ENCODE measurements around the gene TEX55.
"Not testable (repeated sequence)": the region's sequence is repeated elsewhere in the genome, so short reads cannot be mapped to it uniquely, and the experiment has no call there.

The TEX55 gene

DNA sequence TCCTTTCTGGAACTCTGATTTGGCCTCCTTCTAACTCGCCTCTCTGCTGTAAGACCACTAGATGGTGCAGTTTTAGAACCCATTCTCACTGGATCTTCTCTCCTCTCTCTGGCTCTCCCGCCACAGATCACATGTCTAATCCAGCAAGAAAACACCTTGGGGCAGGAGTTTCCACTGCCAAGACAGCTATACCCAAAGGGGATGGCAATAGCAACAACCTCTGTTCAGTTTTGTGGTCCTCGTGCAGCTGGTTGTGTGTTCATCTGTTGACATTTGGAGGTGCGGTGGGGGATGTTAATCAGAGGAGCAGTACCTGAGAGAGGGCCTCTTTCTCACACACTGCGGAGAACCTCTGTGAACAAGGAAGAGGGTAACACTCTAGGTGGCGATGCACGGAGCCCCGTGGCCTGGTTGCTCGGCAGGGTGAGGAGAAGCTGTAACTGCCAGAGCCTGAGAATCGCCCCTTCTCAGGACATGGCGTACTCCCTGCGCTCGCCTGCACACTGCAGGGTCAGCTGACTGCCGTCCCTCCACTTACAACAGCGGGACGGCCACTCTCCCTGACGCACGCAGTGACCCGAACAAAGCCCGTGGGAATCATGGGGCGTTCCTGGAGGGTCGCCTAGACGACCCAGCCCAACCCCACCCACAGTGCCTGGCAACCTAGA, at the start of gene TEX55:
Gene TEX55, plus strand, starts transcription at position 666 of the 668 bp plus-strand sequence. CDS start 25 bp downstream, outside the sequence.
- DNase-seq (ENCODE audit: low spot score), result peak; percentile 9

DNA sequence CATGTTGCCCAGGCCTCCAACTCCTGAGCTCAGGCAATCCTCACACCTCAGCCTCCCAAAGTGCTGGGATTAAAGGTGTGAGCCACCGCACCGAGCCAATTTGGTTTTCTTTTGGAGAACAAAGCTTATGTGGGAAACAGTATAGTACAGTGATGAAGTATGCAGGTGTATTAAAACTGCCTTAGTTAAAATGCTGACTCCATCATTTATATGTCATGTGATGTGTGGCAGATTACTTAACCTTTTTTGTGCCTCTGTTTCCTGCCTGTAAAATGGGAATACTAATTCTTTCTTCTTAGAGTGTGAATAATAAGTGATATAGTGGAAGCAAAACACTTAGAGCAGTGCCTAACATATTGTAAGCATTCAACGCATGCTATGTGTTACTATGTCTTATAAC, 48.0 kb upstream of the TEX55 start:
- no peak for DNase-seq (ENCODE audit: low spot score)

DNA sequence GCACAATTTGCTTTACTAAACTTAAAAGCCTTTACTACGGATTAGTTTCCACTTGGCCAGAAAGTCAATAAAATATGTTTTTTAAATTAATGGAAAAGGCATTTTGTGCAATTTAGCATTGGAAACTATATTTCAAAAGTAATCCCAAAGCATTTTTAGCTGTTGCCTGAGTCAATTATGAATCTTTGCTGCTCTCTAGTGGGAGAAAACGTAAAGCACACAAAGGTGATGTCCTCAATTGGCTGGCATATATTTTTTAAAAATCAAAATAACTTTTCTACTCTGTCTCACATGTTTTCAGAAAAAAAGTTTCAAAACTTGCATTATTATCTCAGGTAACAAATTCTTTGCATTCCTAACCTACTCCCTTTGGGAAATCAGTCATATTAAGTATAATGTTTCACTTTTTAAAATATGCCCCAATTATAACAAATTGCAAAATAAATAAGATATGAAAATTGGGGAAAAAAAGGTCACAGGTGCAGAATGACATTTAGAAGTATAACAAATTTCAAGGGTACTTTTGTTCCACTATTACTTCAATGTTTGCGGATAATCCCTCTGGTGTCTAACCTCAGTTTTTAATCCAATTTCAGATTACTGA, 47.2 kb upstream of the TEX55 start:
- peak; percentile 61 for DNase-seq (ENCODE audit: low spot score)

DNA sequence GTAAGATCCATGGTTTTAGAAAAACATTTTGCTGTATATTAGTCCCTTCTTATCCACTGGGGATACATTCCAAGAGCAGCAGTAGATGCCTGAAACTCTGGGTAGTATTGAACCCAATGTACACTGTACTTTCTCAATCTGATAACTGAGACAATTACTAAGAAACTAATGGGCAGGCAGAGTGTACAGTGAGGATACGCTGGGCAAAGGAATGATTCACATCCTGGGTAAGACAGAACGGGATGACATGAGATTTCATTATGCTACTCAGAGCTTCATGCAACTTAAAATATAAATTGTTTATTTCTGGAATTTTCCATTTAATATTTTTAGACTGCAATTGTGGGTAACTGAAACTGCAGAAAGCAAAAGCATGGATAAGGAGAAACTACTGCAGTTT, 46.2 kb upstream of the TEX55 start:
- no peak for DNase-seq (ENCODE audit: low spot score)

DNA sequence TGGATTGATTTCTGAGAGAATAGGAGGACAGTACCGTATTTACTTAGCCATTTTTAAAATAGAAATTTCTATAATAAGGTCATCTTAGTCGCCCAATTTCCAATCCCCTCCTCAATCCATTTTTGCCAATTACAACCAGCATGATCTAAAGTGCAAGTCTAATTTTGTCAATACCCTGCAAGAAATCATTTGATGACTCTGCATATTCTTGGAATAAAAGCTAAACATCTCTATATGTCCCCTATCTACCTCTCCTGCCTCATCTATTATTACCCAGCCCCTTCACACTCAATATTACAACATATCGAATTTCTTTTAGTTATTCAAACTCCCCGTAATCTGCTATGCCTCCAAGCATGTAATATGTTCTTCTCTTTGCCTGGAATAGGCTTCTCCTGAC, 41.9 kb upstream of the TEX55 start:
- DNase-seq (ENCODE audit: low spot score), result no peak

DNA sequence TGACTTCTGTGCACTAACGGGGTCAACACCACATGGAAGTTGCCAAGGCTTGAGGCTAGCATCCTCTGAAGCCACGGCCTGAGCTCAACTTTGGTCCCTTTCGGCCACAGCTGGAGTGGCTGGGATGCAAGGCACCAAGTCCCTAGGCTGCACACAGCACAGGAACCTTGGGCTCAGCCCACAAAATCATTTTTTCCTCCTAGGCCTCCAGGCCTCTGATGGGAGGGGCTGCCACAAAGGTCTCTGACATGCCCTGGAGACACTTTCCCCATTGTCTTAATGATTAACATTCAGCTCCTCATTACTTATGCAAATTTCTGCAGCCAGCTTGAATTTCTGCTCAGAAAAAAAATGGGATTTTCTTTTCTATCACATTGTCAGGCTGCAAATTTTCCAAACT, 27.6 kb upstream of the TEX55 start:
- not testable (repeated sequence) for DNase-seq (ENCODE audit: low spot score)

DNA sequence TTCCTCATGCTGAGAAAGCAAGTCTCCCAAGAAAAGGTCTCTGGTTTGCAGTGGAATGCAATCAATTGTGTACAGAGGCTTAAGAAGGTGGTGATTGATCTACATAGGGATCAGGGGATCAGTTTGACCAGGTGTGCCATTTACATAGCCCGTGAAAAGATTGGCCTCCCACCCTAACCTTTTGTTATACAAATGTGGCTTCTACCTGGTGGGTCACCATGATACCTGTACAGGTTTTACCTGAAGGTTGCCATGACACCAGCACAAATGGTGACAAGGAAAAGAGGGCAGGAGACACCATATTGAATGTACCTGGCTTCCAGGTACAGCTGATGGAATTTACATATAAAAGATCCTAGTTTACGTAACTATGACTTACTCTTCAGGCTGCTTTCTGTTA, 25.5 kb upstream of the TEX55 start:
- DNase-seq (ENCODE audit: low spot score), result no peak

DNA sequence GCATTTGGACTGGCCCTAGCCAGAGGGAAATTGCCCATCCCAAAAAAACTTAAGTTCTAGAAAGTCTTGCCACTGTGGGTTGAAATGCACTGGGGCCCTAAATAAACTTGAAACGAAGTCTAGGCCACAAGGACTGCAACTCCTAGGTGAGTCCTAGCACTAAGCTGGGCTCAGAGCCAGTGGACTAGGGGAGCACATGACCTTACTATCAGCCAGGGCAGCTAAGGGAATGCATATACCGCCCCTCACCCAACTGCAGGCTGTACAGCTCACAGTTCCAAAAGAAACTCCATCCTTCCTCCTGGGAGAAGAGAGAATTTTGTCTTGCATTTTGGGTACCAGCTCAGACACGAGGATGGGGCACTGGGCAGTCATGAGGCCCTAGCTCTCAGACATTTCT, 23.6 kb upstream of the TEX55 start:
- no peak for DNase-seq (ENCODE audit: low spot score)

DNA sequence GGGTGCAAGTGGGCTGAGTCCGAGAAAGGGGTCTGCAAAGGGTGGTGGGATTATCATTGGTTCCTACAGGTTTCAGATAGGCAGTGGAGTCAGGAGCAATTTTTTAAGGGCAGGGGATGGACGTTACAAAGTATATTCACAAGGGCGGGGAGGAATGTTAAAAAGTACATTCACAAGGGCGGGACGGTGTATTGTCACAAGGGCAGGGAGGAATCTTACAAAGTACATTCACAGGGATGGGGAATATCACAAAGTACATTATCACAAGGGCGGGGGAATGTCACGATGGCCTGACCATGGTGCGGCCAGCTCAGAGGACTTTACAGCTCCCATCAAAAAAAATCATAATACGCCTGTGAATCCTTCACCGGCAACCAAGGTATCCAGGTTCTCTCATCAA, 20.6 kb upstream of the TEX55 start:
- no peak for DNase-seq (ENCODE audit: low spot score)

DNA sequence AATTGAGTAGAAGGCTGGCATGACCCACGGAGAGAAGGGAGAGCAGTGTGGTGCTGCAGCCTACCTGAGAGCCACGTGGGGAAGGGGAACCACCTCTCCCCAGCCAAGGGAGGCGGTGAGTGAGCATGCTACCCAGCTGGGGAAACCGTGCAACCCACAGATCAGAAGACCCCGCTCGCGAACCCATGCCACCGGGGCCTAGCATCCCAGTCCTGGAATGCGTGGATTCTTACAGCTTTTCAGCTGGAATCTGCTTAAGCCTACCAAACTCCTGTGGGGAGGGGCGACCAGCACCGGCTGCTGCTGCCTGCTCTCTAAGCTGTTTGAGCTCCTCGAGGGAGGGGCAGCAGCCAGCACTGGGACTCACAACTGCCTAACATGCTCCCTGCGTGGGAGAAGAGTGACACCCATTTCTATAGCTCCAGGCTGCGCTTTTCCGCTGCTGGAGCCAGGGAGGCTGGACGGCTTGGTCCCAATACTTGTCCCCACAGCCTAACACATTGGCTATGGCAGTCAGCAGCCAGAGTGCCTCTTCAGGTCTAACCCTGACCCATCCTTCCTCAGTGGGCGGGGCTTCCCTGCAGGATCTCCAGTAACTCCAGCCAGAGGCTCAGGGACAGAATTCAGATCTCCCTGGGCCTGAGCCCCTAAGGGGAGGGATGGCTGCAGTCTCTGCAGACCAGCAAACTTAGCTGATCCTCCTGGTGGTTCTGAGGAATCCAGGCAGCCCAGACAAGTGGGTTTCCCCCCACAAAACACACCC, 20.0 kb upstream of the TEX55 start:
- DNase-seq (ENCODE audit: low spot score), result no peak

DNA sequence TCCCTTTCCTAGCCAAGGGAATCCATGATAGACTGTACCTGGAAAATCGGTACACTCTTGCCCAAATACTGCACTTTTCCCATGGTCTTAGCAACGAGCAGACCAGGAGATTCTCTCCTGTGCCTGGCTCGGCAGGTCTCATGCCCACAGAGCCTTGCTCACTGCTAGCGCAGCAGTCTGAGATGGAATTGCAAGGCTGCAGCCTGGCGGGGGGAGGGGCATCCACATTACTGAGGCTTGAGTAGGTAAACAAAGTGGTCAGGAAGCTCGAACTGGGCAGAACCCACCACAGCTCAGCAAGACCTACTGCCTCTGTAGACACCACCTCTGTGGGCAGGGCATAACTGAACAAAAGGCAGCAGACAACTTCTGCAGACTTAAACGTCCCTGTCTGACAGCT, 15.7 kb upstream of the TEX55 start:
- DNase-seq (ENCODE audit: low spot score), result not testable (repeated sequence)

DNA sequence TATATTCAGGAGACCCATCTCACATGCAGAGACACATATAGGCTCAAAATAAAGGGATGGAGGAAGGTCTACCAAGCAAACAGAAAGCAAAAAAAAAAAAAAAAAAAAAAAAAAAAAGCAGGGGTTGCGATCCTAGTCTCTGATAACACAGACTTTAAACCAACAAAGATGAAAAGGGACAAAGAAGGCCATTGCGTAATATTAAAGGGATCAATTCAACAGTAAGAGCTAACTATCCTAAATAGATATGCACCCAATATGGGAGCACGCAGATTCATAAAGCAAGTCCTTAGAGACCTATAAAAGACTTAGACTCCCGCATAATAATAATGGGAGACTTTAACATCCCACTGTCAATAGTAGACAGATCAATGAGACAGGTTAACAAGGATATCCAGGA, 13.7 kb upstream of the TEX55 start:
- not testable (repeated sequence) for DNase-seq (ENCODE audit: low spot score)

DNA sequence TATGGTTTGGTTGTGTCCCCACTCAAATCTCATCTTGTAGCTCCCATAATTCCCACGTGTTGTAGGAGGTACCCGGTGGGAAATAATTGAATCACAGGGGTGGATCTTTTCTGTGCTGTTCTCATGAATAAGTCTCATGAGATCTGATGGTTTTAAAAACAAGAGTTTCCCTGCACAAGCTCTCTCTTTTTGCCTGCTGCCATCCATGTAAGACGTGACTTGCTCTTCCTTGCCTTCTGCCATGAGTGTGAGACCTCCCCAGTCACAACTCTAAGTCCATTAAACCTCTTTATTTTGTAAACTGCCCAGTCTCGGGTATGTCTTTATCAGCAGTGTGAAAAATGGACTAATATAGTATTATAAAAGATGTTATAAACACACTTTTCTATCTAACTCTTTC, 6.6 kb upstream of the TEX55 start:
- not testable (repeated sequence) for DNase-seq (ENCODE audit: low spot score)

DNA sequence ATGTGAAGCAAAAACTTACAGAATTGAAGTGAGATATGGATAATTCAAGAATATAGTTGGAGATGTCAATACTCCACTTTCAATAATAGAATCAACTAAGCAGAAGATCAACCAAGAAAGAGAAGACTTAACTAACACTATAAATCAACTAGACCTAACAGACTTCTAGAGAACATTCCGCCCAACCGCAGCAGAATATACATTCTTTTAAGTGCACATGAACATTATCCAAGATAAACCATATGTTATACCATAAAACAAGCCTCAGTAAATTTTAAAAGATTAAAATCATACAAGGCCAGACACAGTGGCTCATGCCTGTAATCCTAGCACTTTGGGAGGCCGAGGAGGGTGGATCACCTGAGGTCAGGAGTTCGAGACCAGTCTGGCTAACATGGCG, 5.5 kb upstream of the TEX55 start:
- DNase-seq (ENCODE audit: low spot score), result no peak

DNA sequence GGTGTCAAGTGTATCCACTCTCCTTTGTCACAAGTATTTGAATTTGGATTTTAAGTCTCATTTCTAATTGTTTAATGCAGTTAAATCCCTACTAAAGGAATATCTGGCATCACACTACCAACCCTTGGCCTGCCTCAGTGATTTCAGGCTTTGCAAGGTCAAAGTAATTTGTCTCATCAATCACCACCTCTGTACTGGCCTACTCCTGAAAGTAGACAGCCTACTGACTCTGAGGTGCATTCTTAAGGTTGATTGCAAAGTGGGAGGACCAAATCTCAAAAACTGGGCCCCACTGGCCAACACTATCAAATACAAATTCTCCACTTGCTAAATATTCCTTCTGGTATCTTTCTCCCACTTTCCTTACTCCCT, 851 bp upstream of the TEX55 start:
- no peak for DNase-seq (ENCODE audit: low spot score)

DNA sequence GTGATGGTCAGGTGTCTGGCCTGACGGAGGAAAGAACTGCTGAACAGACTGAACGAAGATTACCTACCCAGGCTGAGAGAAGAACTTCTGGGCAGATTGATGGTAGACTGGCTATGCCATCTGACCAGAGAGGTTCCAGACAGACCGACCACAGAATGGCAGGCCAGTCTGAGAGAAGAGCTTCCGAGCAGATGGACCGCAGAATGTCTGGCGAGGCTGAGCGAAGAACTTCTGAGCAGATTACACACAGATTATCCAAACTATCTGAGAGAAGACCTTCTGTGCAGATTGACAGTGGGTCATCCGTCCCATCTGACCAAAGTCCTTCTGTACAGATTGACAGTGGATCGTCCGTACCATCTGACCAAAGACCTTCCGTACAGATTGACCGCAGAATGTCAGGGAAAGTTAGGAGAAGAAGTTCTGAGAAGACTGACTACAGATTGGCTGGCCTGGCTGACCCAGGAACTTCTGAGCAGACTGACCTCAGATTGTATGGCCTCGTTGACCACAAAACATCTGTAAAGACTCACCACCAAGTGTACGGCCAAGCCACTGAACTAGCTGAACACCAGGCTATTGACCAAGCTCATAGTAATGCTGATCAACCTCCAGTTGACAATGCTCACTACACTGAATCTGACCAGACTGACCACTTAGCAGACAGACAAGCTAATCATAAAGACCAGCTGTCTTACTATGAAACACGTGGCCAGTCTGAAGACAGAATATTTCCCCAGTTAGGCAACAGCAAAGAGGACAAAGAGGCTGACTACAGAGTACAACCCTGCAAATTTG, 812 bp downstream of the TEX55 start:
- no peak for DNase-seq (ENCODE audit: low spot score)

DNA sequence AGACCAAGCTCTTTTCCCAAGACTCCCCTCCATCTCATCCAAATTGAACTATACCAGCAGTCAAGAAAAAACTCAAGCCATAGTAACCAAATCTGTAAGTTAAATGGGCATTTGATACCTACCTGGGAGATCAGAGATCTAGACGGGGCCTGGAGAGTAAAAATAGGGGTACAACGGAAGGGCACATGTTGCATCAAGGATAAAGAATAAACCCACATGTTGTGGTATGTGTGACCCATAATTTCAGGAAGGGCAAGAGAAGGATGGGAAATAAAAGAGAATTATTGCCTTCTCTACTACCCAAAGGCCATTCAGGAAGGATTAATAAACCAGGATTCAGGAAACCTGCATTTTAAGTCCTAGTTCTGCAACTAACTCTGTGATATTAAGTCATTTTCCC, 1.5 kb downstream of the TEX55 start:
- no peak for DNase-seq (ENCODE audit: low spot score)

DNA sequence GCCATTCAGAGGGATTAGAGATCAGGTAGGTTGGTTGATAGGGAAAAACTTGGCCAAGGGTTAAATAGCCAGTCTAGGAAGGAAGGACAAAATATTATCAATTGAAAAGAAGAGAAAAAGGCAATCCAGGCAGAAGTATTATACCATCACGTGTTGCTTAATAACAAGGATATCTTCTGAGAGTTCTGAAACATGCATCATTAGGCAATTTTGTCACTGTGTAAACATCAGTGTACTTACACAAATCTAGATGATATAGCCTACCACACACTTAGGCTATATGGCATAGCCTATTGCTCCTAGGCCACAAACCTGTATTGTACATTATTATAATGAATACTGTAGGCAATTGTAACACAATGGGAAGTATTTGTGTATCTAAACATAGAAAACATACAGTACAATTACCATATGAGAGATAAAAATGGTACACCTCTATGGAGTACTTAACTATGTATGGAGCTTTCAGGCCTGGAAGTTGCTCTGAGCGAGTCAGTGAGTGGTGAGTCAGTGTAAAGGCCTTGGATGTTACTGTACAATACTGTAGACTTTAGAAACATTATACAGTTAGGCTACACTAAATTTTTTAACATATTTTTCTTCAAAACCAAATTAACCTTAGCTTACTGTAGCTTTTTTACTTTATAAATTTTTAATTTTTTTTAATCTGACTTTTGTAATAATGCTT, 2.7 kb downstream of the TEX55 start:
- no peak for DNase-seq (ENCODE audit: low spot score)

DNA sequence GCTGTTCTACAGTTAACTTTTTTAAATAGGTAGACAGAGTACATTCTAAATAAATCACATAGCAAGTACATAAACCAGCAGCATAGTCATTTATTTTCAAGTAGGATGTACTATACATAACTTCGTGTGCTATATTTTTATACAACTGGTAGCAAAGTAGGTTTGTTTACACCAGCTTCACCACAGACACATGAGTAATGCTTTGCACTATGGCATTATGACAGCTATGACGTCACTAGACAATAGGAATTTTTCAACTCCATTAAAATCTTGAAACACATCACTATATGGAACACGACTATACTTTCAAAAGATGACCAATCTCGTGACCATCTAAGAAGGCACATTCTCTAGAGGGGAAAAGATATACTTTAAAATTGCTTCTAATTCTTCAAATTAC, 3.5 kb downstream of the TEX55 start:
- no peak for DNase-seq (ENCODE audit: low spot score)

DNA sequence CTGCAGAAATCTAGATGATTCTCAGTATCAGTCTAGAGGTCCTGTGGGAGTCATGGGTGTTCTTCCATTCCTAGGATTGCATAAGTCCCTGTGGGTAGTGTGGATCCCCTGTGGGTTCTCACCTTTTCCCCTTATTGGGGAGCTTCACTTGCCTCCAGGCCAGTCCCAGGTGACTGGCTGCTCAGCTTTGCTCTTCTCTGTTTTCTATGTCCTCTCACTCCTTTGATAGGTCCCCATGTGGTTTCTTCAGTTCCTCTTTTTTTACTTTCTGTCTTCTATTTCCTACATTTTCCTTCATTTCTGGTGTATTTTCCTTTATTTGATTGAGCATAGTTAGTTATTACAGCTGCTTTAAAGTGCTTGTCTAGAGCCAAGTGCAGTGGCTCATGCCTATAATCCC, 10.9 kb downstream of the TEX55 start:
- DNase-seq (ENCODE audit: low spot score), result no peak

DNA sequence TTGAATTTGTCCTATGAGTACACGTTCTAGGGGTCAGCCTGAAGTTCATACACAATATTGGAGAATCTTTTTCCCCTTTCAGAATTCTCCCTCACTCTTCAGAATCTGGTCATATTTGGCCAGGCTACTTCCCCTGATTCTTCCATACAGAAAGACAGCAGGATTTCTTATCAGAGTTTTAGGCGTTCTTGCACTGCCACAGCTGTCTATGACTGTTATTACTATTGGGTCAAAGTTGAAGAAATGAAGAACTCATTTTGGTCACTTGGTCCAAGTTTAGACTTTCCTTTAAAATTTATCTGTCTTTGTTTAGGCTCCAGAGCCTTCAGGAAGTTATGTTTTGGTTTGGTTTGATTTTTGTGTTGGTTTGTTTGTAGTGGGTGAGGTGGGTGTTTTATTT, 12.0 kb downstream of the TEX55 start:
- DNase-seq (ENCODE audit: low spot score), result no peak

DNA sequence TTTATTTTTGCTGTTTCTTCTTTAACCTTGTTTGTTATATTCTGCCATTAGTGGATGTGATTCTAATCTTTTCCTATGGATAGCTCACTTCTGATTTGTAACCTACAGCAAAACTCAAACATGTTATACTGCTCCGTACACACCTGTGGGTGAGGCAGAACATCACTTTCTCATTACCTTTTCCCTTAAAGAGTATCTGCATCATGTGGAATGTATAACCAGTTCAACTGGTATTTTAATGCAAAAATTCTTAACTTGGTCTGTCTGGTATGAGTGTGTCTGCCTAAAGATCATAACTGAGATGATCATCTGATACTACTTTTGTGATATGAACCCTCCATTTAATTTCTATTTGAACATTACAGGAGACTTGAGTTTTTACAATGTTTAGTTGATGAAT, 14.4 kb downstream of the TEX55 start:
- DNase-seq (ENCODE audit: low spot score), result no peak
